ENCODE results near the gene DNALI1.

DNA sequence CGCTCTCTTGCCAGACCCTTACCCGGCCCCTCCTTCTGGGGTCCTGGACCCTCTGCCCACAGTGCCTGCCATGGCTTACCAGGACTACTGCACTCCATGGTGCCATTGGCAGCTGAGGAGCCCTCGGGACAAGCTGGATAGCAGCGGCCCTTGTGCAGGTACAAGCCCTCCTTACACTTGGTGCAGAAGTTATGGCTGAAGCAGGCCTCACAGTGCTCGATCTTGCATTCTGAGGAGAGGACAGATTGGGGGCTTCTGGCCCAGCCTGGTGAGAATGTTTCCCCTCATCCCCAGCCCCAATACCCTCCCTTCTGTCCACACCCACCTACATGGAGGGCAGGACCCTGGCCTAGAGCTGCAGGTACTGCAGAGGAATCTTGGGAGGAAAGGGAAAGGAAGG lies 57.4 kb downstream of the DNALI1 start:
- TF ChIP-seq RARB (CRISPR knock-in tag; IDR thresholded peaks at IDR 0.05) (no peak), ARNTL (CRISPR knock-in tag; IDR thresholded peaks at IDR 0.05; ENCODE audit: borderline replicate concordance, low read depth) (no peak), ZNF70 (CRISPR knock-in tag; IDR thresholded peaks at IDR 0.05) (no peak), ESRRG (CRISPR knock-in tag; IDR thresholded peaks at IDR 0.05) (no peak), ZFP3 (CRISPR knock-in tag; IDR thresholded peaks at IDR 0.05) (no peak), ZFP30 (CRISPR knock-in tag; IDR thresholded peaks at IDR 0.05) (no peak)
- TF ChIP-seq, protein P1, sequence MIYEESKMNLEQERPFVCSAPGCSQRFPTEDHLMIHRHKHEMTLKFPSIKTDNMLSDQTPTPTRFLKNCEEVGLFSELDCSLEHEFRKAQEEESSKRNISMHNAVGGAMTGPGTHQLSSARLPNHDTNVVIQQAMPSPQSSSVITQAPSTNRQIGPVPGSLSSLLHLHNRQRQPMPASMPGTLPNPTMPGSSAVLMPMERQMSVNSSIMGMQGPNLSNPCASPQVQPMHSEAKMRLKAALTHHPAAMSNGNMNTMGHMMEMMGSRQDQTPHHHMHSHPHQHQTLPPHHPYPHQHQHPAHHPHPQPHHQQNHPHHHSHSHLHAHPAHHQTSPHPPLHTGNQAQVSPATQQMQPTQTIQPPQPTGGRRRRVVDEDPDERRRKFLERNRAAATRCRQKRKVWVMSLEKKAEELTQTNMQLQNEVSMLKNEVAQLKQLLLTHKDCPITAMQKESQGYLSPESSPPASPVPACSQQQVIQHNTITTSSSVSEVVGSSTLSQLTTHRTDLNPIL (CRISPR knock-in tag; IDR thresholded peaks at IDR 0.05; ENCODE audit: low read depth) = no peak

Data from SK-N-SH treated with all-trans-retinoic acid at 6 μM for 48 hours (cell line).